HG03025 (cell line): Measurements from ENCODE around the gene TAT.
A peak's percentile ranks its signal among the peaks of the same experiment; 100 is the strongest.
"Not testable (repeated sequence)": the region's sequence is repeated elsewhere in the genome, so short reads cannot be mapped to it uniquely, and the experiment has no call there.

Source experiments
- ATAC-seq: cut with Tn5 transposase; IDR thresholded peaks from one replicate; pipeline ENCODE4 v1.9.1; 2021; ENCODE audit warnings: mild to moderate bottlenecking, moderate library complexity; ENCODE audit not compliant: unreplicated experiment, low FRiP score

TAT gene

GRCh38 chr16:71585318-71585703, 8.4 kb upstream of the TAT start:
- no peak for ATAC-seq

GRCh38 chr16:71584543-71585317, 7.8 kb upstream of the TAT start:
- no peak for ATAC-seq

GRCh38 chr16:71582553-71582848, 5.6 kb upstream of the TAT start:
- ATAC-seq = not testable (repeated sequence)

GRCh38 chr16:71574702-71575101, 2.2 kb downstream of the TAT start:
- ATAC-seq = no peak

- ATAC-seq = no peak
Observed at GRCh38 chr16:71573387-71574094, 3.4 kb downstream of the TAT start.

GRCh38 chr16:71572497-71573116, 4.3 kb downstream of the TAT start:
- no peak for ATAC-seq

GRCh38 chr16:71570144-71570543, 6.7 kb downstream of the TAT start:
- no peak for ATAC-seq

GRCh38 chr16:71569621-71570020, 7.3 kb downstream of the TAT start:
- ATAC-seq = no peak

- ATAC-seq = no peak
Observed at GRCh38 chr16:71568551-71568950, 8.3 kb downstream of the TAT start.

GRCh38 chr16:71567931-71568330, 9.0 kb downstream of the TAT start:
- ATAC-seq = no peak

- ATAC-seq = no peak
Observed at GRCh38 chr16:71565812-71566700, 10.8 kb downstream of the TAT start.

GRCh38 chr16:71564335-71564967, 12.4 kb downstream of the TAT start:
- ATAC-seq = peak; percentile 95

- no peak for ATAC-seq
Observed at GRCh38 chr16:71562552-71562951, 14.3 kb downstream of the TAT start.

- ATAC-seq = not testable (repeated sequence)
Observed at GRCh38 chr16:71561886-71562285, 15.0 kb downstream of the TAT start.

GRCh38 chr16:71559855-71560254, 17.0 kb downstream of the TAT start:
- no peak for ATAC-seq

GRCh38 chr16:71557954-71558582, 18.8 kb downstream of the TAT start:
- ATAC-seq = no peak

GRCh38 chr16:71557299-71557698, 19.6 kb downstream of the TAT start:
- ATAC-seq = no peak

GRCh38 chr16:71555230-71555891, 21.5 kb downstream of the TAT start:
- no peak for ATAC-seq
